ENCODE data around the gene CRACR2A.

The CRACR2A gene

DNA sequence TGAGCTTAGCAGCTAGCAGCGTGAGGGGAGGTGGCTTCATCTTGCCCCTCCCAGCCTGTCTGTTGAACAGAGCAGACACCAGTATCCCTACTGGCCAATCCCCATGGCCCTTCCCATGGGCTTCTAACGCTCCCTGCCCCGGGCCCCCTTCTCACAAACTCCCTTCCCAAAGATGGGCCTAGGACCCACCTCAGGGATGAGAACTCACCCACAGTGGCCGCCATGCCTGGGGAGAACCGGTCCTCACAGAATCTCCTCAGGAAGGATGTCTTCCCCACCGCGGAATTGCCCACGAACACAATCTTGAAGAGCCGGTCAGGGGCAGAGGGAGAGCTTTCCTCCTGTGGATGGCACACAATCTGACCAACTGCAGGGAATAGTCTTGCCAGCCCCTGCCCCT is 119.5 kb downstream of the CRACR2A start:
- no peaks in the 10 kb centered on the region for H3K4me1 ChIP-seq (ENCODE audit: low read length)
- H3K27me3 ChIP-seq (ENCODE audit: low read depth, low read length), result no peaks in the 10 kb centered on the region
- H3K36me3 ChIP-seq (replicated peaks; ENCODE audit: low read depth, low read length), result peaks cover 9% of the 10 kb centered on the region
- no peak overlapping the region for H3K27ac ChIP-seq (ENCODE audit: low read length)
- no peaks in the 10 kb centered on the region for H4K20me1 ChIP-seq (ENCODE audit: insufficient read depth, low read length)
- H3K4me3 ChIP-seq (ENCODE audit: low read length), result no peak overlapping the region
- H3K4me2 ChIP-seq (ENCODE audit: low read length), result no peak overlapping the region
- no peaks in the 10 kb centered on the region for H3K79me2 ChIP-seq (ENCODE audit: low read length)
- TF ChIP-seq EZH2phosphoT487 (IDR thresholded peaks at IDR 0.05; ENCODE audit: low read depth), result no peak
- TF ChIP-seq, protein P1, sequence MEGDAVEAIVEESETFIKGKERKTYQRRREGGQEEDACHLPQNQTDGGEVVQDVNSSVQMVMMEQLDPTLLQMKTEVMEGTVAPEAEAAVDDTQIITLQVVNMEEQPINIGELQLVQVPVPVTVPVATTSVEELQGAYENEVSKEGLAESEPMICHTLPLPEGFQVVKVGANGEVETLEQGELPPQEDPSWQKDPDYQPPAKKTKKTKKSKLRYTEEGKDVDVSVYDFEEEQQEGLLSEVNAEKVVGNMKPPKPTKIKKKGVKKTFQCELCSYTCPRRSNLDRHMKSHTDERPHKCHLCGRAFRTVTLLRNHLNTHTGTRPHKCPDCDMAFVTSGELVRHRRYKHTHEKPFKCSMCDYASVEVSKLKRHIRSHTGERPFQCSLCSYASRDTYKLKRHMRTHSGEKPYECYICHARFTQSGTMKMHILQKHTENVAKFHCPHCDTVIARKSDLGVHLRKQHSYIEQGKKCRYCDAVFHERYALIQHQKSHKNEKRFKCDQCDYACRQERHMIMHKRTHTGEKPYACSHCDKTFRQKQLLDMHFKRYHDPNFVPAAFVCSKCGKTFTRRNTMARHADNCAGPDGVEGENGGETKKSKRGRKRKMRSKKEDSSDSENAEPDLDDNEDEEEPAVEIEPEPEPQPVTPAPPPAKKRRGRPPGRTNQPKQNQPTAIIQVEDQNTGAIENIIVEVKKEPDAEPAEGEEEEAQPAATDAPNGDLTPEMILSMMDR (IDR thresholded peaks at IDR 0.05; ENCODE audit: low read depth, low read length), result no peak
- H2AFZ ChIP-seq (ENCODE audit: low read depth, low read length), result no peak overlapping the region
- H3K9me3 ChIP-seq (ENCODE audit: insufficient read depth, low read length), result no peaks in the 10 kb centered on the region
- no peak overlapping the region for H3K9ac ChIP-seq (ENCODE audit: low read length)

- Histone ChIP-seq H2AFZ (ENCODE audit: low read depth, low read length) (no peak overlapping the region), H3K9me3 (ENCODE audit: insufficient read depth, low read length) (no peaks in the 10 kb centered on the region), H3K4me3 (ENCODE audit: low read length) (no peak overlapping the region), H3K27ac (ENCODE audit: low read length) (no peak overlapping the region), H3K9ac (ENCODE audit: low read length) (no peak overlapping the region), H3K36me3 (replicated peaks; ENCODE audit: low read depth, low read length) (peaks cover 9% of the 10 kb centered on the region), H4K20me1 (ENCODE audit: insufficient read depth, low read length) (no peaks in the 10 kb centered on the region), H3K4me2 (ENCODE audit: low read length) (no peak overlapping the region), H3K27me3 (ENCODE audit: low read depth, low read length) (no peaks in the 10 kb centered on the region), H3K79me2 (ENCODE audit: low read length) (no peaks in the 10 kb centered on the region), H3K4me1 (ENCODE audit: low read length) (no peaks in the 10 kb centered on the region)
- TF ChIP-seq, protein P1 (IDR thresholded peaks at IDR 0.05; ENCODE audit: low read depth, low read length), result no peak
- no peak for TF ChIP-seq EZH2phosphoT487 (IDR thresholded peaks at IDR 0.05; ENCODE audit: low read depth)
These were observed 120.2 kb downstream of the CRACR2A start for GRCh38 chr12:3632754-3633153.

GRCh38 chr12:3632256-3632655 is 120.7 kb downstream of the CRACR2A start:
- no peaks in the 10 kb centered on the region for H3K4me1 ChIP-seq (ENCODE audit: low read length)
- TF ChIP-seq, protein P1 (IDR thresholded peaks at IDR 0.05; ENCODE audit: low read depth, low read length), result no peak
- no peak for TF ChIP-seq EZH2phosphoT487 (IDR thresholded peaks at IDR 0.05; ENCODE audit: low read depth)

DNA sequence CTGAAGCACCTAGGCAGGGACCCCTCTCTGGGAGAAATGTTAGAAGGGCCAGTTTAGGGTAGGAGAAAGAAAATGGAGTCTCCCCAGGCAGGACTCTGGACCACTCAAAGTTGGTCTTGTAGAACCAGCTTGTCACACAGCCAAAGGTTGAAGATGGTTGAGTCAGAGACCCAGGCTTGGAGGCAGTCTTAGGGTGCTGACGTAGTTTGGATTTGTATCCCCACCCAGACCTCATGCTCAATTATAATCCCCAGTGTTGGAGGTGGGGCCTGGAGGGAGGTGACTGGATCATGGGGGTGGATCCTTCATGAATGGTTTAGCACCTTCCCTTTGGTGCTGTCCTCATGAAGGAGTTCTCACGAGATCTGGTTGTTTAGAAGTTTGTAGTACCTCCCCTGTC is 121.2 kb downstream of the CRACR2A start:
- no peak overlapping the region for H3K27ac ChIP-seq (ENCODE audit: low read length)
- no peaks in the 10 kb centered on the region for H3K9me3 ChIP-seq (ENCODE audit: insufficient read depth, low read length)
- no peaks in the 10 kb centered on the region for H3K27me3 ChIP-seq (ENCODE audit: low read depth, low read length)
- no peaks in the 10 kb centered on the region for H3K4me1 ChIP-seq (ENCODE audit: low read length)
- peaks cover 9% of the 10 kb centered on the region for H3K36me3 ChIP-seq (replicated peaks; ENCODE audit: low read depth, low read length)
- H3K9ac ChIP-seq (ENCODE audit: low read length), result no peak overlapping the region
- no peaks in the 10 kb centered on the region for H3K79me2 ChIP-seq (ENCODE audit: low read length)
- TF ChIP-seq, protein P1 (IDR thresholded peaks at IDR 0.05; ENCODE audit: low read depth, low read length), result no peak
- no peak for TF ChIP-seq EZH2phosphoT487 (IDR thresholded peaks at IDR 0.05; ENCODE audit: low read depth)
- no peak overlapping the region for H2AFZ ChIP-seq (ENCODE audit: low read depth, low read length)
- H4K20me1 ChIP-seq (ENCODE audit: insufficient read depth, low read length), result no peaks in the 10 kb centered on the region
- no peak overlapping the region for H3K4me3 ChIP-seq (ENCODE audit: low read length)
- no peak overlapping the region for H3K4me2 ChIP-seq (ENCODE audit: low read length)

More at GRCh38 chr12:3632256-3632655, 120.7 kb downstream of the CRACR2A start:
- Histone ChIP-seq H4K20me1 (ENCODE audit: insufficient read depth, low read length) (no peaks in the 10 kb centered on the region), H3K27me3 (ENCODE audit: low read depth, low read length) (no peaks in the 10 kb centered on the region), H3K27ac (ENCODE audit: low read length) (no peak overlapping the region), H3K9ac (ENCODE audit: low read length) (no peak overlapping the region), H3K9me3 (ENCODE audit: insufficient read depth, low read length) (no peaks in the 10 kb centered on the region), H3K4me3 (ENCODE audit: low read length) (no peak overlapping the region), H3K4me2 (ENCODE audit: low read length) (no peak overlapping the region), H3K36me3 (replicated peaks; ENCODE audit: low read depth, low read length) (peaks cover 9% of the 10 kb centered on the region), H2AFZ (ENCODE audit: low read depth, low read length) (no peak overlapping the region), H3K79me2 (ENCODE audit: low read length) (no peaks in the 10 kb centered on the region)
